Thyroid gland (tissue), 4 donors: ENCODE results near the gene NOS1AP. TPM values are rescaled to one million over a fixed set of nuclear protein-coding genes. Genes with fewer than 3 reads are reported as not detected.
A peak's percentile ranks its signal among the peaks of the same experiment; 100 is the strongest.

Experiments used
- DNase-seq, 2 donors: peaks; one replicate each; pipeline ENCODE4 v3.0.0-alpha.2; 2019
- H3K27ac ChIP-seq, 3 donors: fragments of 200-600 bp; sonication (generic); 1 replicate in 2 of 3; 2 replicates in 1 of 3; pipeline ENCODE4 v1.5.1; 2016 to 2019; ENCODE audit warnings: mild to moderate bottlenecking in 1 of 3, moderate library complexity in 1 of 3
- H3K27me3 ChIP-seq: fragments of 200-600 bp; sonication (generic); one replicate; pipeline ENCODE4 v1.5.1; 2019
- H3K36me3 ChIP-seq, 2 donors: fragments of 200-600 bp; sonication (generic); one replicate each; pipeline ENCODE4 v1.5.1; 2016 to 2019
- H3K4me1 ChIP-seq, 2 donors: fragments of 200-600 bp; sonication (generic); one replicate each; pipeline ENCODE4 v1.5.1; 2017 to 2019
- H3K4me3 ChIP-seq, 3 donors: fragments of 200-600 bp; sonication (generic); replicated peaks in 1 of 3; 1 replicate in 2 of 3; 2 replicates in 1 of 3; pipeline ENCODE4 v1.5.1; 2016; ENCODE audit warnings: mild to moderate bottlenecking in 1 of 3
- H3K9me3 ChIP-seq: fragments of 200-600 bp; sonication (generic); one replicate; pipeline ENCODE4 v1.5.1; 2017
- POLR2A ChIP-seq, 2 donors: fragments of 450-650 bp; IDR thresholded peaks; one replicate each; pipeline ENCODE4 v1.6.1; 2017; ENCODE audit warnings: antibody characterized with exemption in 2 of 2, mild to moderate bottlenecking in 2 of 2, moderate library complexity in 1 of 2
- WGBS, 2 donors: methylation state at CpG; one replicate each; pipeline ENCODE4 v1.1.5; 2017; 5-methylcytosine and 5-hydroxymethylcytosine counted together
- intact Hi-C: fragments of 100-400 bp; cut with DNase I; formaldehyde crosslinking; loops from one replicate; pipeline ENCODE4 v1.15.1; 2023
- total RNA-seq, 4 donors: library from RNA; depleted of rRNA; stranded (reverse); fragments of >200 nt; gene quantifications; one replicate each; pipeline ENCODE4 v1.2.3, GENCODE V29; 2016
- TF ChIP-seq, protein P1 (sequence below), 6 experiments: fragments of 200-600 bp in 3 of 6; fragments of 450-650 bp in 3 of 6; sonication (generic) in 3 of 6; IDR thresholded peaks; one replicate each; pipeline ENCODE4 v1.5.1; 2016 to 2019; ENCODE audit warnings: antibody characterized with exemption in 6 of 6, mild to moderate bottlenecking in 2 of 6, inconsistent platforms in 1 of 6, moderate library complexity in 1 of 6

Gene NOS1AP
- total RNA-seq, 4 donors from 2014 or later, result 0.40 to 2.2 (median 0.54) TPM

DNA sequence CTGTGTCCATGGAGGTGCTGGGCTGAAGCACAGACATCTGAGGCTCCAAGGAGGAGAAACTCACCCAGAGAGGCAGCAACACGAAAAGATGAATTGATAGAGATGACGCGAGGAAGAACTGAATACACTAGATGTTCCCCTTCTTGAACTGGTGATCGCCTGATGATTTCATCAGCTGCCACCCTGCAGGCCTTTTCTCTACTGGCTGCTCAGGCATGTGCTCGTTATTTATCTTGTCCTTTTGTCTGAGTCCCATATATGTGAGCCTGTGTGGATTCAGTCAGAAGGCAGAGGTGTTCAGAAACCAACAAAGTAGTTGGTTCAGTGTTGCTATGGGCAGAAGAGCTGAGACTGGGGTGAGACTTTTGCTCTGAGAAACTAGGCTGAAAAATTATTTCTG is 202.9 kb downstream of the NOS1AP start:
- intact Hi-C loops, result no loop called here
- Histone ChIP-seq H3K27ac (no peak overlapping the region), H3K27me3 (no peaks in the 10 kb centered on the region), H3K4me3 (no peak overlapping the region), H3K36me3 (no peaks in the 10 kb centered on the region), H3K4me1 (no peaks in the 10 kb centered on the region), H3K9me3 (no peaks in the 10 kb centered on the region)
- 92 to 94% methylated on average over 5 of the region's 5 CpGs for WGBS, 2 donors
- TF ChIP-seq, protein P1, sequence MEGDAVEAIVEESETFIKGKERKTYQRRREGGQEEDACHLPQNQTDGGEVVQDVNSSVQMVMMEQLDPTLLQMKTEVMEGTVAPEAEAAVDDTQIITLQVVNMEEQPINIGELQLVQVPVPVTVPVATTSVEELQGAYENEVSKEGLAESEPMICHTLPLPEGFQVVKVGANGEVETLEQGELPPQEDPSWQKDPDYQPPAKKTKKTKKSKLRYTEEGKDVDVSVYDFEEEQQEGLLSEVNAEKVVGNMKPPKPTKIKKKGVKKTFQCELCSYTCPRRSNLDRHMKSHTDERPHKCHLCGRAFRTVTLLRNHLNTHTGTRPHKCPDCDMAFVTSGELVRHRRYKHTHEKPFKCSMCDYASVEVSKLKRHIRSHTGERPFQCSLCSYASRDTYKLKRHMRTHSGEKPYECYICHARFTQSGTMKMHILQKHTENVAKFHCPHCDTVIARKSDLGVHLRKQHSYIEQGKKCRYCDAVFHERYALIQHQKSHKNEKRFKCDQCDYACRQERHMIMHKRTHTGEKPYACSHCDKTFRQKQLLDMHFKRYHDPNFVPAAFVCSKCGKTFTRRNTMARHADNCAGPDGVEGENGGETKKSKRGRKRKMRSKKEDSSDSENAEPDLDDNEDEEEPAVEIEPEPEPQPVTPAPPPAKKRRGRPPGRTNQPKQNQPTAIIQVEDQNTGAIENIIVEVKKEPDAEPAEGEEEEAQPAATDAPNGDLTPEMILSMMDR (IDR thresholded peaks at IDR 0.05), result no peak
- no peak for TF ChIP-seq POLR2A (IDR thresholded peaks at IDR 0.05)
- DNase-seq, result no peak

GRCh38 chr1:162275622-162276175 is 206.2 kb downstream of the NOS1AP start:
- H3K9me3 ChIP-seq, result no peaks in the 10 kb centered on the region
- no peak for DNase-seq
- no peaks in the 10 kb centered on the region for H3K27me3 ChIP-seq
- 93% methylated on average over 6 of the region's 6 CpGs for WGBS, 2 donors
- intact Hi-C loops, result no loop called here
- TF ChIP-seq, protein P1 (IDR thresholded peaks at IDR 0.05), result no peak
- TF ChIP-seq POLR2A (IDR thresholded peaks at IDR 0.05), result no peak
- no peak overlapping the region for H3K4me3 ChIP-seq
- H3K36me3 ChIP-seq, result no peaks in the 10 kb centered on the region
- H3K4me1 ChIP-seq, result peaks cover 0 to 4% of the 10 kb centered on the region in 2 donors
- no peak overlapping the region for H3K27ac ChIP-seq

DNA sequence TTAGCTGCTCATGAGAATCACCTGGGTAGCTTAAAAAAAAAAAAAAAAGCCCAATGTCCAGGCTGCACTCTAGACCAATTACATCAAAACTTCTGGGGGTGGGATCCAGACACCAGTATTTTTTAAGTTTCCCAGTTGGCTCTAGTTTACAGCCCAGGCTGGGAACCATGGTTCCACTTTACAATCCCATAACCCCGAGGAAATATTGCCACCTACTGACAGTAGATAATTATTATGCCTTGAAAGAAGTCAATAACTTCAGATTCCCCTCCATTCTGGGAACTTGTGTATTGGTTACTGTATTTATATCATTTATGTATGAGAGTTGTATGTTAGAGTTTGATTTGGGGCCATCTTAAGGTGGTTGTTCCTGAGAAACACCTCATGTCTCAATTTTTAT is 207.0 kb downstream of the NOS1AP start:
- DNase-seq, result no peak
- no peaks in the 10 kb centered on the region for H3K9me3 ChIP-seq
- WGBS, 2 donors, result 26 to 36% methylated on average over 1 of the region's 1 CpG

DNA sequence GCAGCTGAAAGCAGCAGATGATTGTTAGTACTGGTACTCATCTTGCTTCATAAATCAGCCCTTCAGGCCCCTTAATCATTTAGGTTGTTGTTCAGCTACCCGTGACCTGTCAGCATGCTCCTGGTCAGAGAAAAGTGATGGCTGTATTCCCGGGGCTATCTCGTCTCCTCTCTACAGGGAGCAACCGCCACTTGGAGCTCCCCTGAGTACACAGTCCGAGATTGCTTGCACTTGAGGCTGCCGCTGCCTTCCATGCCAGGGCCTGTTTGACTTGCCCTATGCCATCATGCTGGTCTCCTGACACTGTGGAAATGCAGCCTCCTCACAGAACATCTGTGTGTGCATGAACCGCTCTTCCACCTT is 209.6 kb downstream of the NOS1AP start:
- H3K4me3 ChIP-seq, result no peak overlapping the region
- no peaks in the 10 kb centered on the region for H3K36me3 ChIP-seq
- intact Hi-C loops, result no loop called here
- H3K9me3 ChIP-seq, result no peaks in the 10 kb centered on the region
- peaks cover 4 to 9% of the 10 kb centered on the region in 2 donors for H3K4me1 ChIP-seq
- no peaks in the 10 kb centered on the region for H3K27me3 ChIP-seq
- WGBS, 2 donors, result 21 to 28% methylated on average over 7 of the region's 7 CpGs
- no peak overlapping the region for H3K27ac ChIP-seq
- TF ChIP-seq, protein P1 (IDR thresholded peaks at IDR 0.05), result no peak
- peak; percentile 69 to 73 for DNase-seq

More for the DNA sequence above, 207.0 kb downstream of the NOS1AP start:
- Histone ChIP-seq H3K4me1 (peaks cover 0 to 4% of the 10 kb centered on the region in 2 donors), H3K36me3 (no peaks in the 10 kb centered on the region), H3K4me3 (no peak overlapping the region), H3K27ac (no peak overlapping the region), H3K27me3 (no peaks in the 10 kb centered on the region)
- TF ChIP-seq POLR2A (IDR thresholded peaks at IDR 0.05), result no peak
- TF ChIP-seq, protein P1 (IDR thresholded peaks at IDR 0.05), result peak in 4 of 6 experiments; percentile 8 to 59 (median 50)
- intact Hi-C loops, result no loop called here

- WGBS, 2 donors, result 85 to 93% methylated on average over 3 of the region's 3 CpGs
- Histone ChIP-seq H3K27ac (no peak overlapping the region), H3K4me1 (peaks cover 18 to 26% of the 10 kb centered on the region in 2 donors)
These were observed 211.9 kb downstream of the NOS1AP start for GRCh38 chr1:162281426-162281825.

More at GRCh38 chr1:162281426-162281825, 211.9 kb downstream of the NOS1AP start:
- DNase-seq, result no peak
- Histone ChIP-seq H3K9me3 (no peaks in the 10 kb centered on the region), H3K27me3 (no peaks in the 10 kb centered on the region), H3K4me3 (no peak overlapping the region), H3K36me3 (no peaks in the 10 kb centered on the region)
- intact Hi-C loops, result no loop called here
- no peak for TF ChIP-seq POLR2A (IDR thresholded peaks at IDR 0.05)
- TF ChIP-seq, protein P1 (IDR thresholded peaks at IDR 0.05), result no peak
